Activated CD4-positive, alpha-beta memory T cell treated with anti-CD3 and anti-CD28 coated beads, Interleukin-2, amount 10 ng/mL, durations not matched to agents 7 days and 5 days (primary cell): ENCODE data around the gene CPSF4. TPM values are rescaled to one million over a fixed set of nuclear protein-coding genes. Genes with fewer than 3 reads are reported as not detected.

Experiments
- CTCF ChIA-PET: fragments of 350-600 bp; sonication (Branson Sonifier 250); formaldehyde crosslinking; loops from one replicate; lab custom pipeline; 2021; ENCODE audit warnings: antibody characterized with exemption, inconsistent platforms; lab: Charles Lee
- POLR2A ChIA-PET: fragments of 350-600 bp; sonication (Branson Sonifier 250); formaldehyde crosslinking; loops from one replicate; lab custom pipeline; 2021; ENCODE audit warnings: antibody characterized with exemption; lab: Charles Lee
- DNase-seq: peaks from one replicate; pipeline ENCODE4 v3.0.0-alpha.2; 2020
- H3K27ac Mint-ChIP-seq: one replicate; pipeline ENCODE4 v1.8.0; 2021; ENCODE audit warnings: mild to moderate bottlenecking, mixed read lengths
- H3K27me3 Mint-ChIP-seq: one replicate; pipeline ENCODE4 v1.8.0; 2021; ENCODE audit warnings: mixed read lengths
- H3K36me3 Mint-ChIP-seq: one replicate; pipeline ENCODE4 v1.8.0; 2021; ENCODE audit warnings: low read depth, mixed read lengths
- H3K4me1 Mint-ChIP-seq: one replicate; pipeline ENCODE4 v1.8.0; 2021; ENCODE audit warnings: mixed read lengths
- H3K4me3 Mint-ChIP-seq: one replicate; pipeline ENCODE4 v1.8.0; 2021; ENCODE audit warnings: mild to moderate bottlenecking, mixed read lengths
- H3K9me3 Mint-ChIP-seq: one replicate; pipeline ENCODE4 v1.8.0; 2021; ENCODE audit warnings: mixed read lengths
- total RNA-seq, 2 experiments: library from RNA; stranded (reverse); gene quantifications; one replicate each; pipeline ENCODE4 v1.2.3, GENCODE V29; 2021

The CPSF4 gene
- total RNA-seq, 2 experiments from 2014 or later: 64.1 to 66.2 TPM

GRCh38 chr7:99478464-99479440, 40.0 kb downstream of the CPSF4 start:
- CTCF ChIA-PET: no interaction called here
- POLR2A ChIA-PET: interaction anchor here (0.8 to 2.0 kb wide), 3 partner anchors 13 to 79 kb away, joined by 3 to 7 read pairs (median 4); partner anchors contain the start of genes ATP5MF and ZNF655
- Mint-ChIP-seq H3K27ac (peak overlapping the region; percentile 79), H3K9me3 (no peaks in the 10 kb centered on the region), H3K36me3 (peaks cover 59% of the 10 kb centered on the region), H3K4me3 (peak overlapping the region; percentile 40), H3K4me1 (peaks cover 44% of the 10 kb centered on the region), H3K27me3 (no peaks in the 10 kb centered on the region)
- DNase-seq: no peak

GRCh38 chr7:99485094-99485493, 46.4 kb downstream of the CPSF4 start:
- Mint-ChIP-seq H3K9me3 (peaks cover 15% of the 10 kb centered on the region), H3K36me3 (peaks cover 77% of the 10 kb centered on the region), H3K4me3 (no peak overlapping the region), H3K27me3 (no peaks in the 10 kb centered on the region), H3K4me1 (no peaks in the 10 kb centered on the region), H3K27ac (no peak overlapping the region)
- CTCF ChIA-PET: no interaction called here
- no peak for DNase-seq
- POLR2A ChIA-PET: interaction anchor here (1.2 kb wide), 2 partner anchors 9 to 73 kb away, joined by 3 to 4 read pairs; partner anchors contain the start of gene ZNF655

DNA sequence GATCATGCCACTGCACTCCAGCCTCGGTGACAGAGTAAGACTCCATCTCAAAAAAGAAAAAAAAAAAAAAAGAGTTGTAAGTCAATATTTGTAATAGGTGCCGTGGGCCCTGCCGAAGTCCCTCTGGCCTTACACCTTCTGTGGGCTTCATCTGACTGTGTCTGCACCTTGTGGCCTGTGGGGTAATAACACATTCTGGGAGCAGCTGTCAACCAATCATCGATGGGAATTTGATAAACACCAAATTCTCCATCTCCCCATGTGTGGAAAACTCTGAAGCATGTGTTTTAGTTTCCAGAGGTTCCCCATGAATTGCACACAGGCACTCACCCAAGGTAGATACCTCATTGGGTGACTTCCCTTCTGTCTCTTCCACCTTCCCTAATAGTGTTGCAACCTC, 50.5 kb downstream of the CPSF4 start:
- H3K4me3 Mint-ChIP-seq: no peak overlapping the region
- CTCF ChIA-PET: interaction anchor here (0.7 kb wide), 1 partner anchor 29 kb away, joined by 3 read pairs; no protein-coding TSS in a partner anchor

GRCh38 chr7:99490878-99491277, 52.1 kb downstream of the CPSF4 start:
- ChIA-PET CTCF (interaction anchor here (0.6 to 0.7 kb wide), 3 partner anchors 47 to 429 kb away, joined by 3 read pairs; no protein-coding TSS in a partner anchor), POLR2A (interaction anchor here (1.8 to 2.1 kb wide), 3 partner anchors 9 to 67 kb away, joined by 6 to 9 read pairs (median 8); partner anchors contain the start of genes ZKSCAN5, ZNF394 and ZNF655)
- Mint-ChIP-seq H3K9me3 (peaks cover 43% of the 10 kb centered on the region), H3K4me1 (no peaks in the 10 kb centered on the region), H3K27ac (no peak overlapping the region), H3K27me3 (no peaks in the 10 kb centered on the region), H3K36me3 (peaks cover 86% of the 10 kb centered on the region), H3K4me3 (no peak overlapping the region)
- DNase-seq: no peak

More for the DNA sequence above, 50.5 kb downstream of the CPSF4 start:
- Mint-ChIP-seq H3K36me3 (peaks cover 84% of the 10 kb centered on the region), H3K27me3 (no peaks in the 10 kb centered on the region), H3K9me3 (peaks cover 40% of the 10 kb centered on the region), H3K4me1 (no peaks in the 10 kb centered on the region), H3K27ac (no peak overlapping the region)
- no peak for DNase-seq
- POLR2A ChIA-PET: interaction anchor here (1.7 kb wide), 1 partner anchor 16 kb away, joined by 3 read pairs; no protein-coding TSS in a partner anchor

DNA sequence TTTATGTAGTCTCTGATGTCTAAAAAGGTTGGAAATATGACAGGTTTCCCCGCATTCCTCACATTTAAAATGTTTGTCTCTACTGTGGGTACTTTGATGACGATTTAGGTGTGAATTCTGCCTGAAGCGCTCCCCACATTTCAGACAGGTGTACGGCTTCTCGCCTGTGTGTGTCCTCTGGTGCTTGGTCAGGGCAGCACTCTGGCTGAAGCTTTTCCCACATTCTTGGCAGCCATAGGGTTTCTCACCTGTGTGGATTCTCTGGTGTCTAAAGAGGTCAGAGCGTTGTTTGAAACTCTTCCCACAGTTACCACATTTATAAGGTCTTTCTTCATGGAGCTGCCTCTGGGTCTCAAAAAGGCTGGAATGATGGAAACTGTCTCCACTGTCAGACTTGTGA, 55.1 kb downstream of the CPSF4 start:
- peaks cover 39% of the 10 kb centered on the region for H3K9me3 Mint-ChIP-seq
- POLR2A ChIA-PET: interaction anchor here (0.9 to 1.8 kb wide), 3 partner anchors 18 to 64 kb away, joined by 3 to 5 read pairs (median 4); partner anchors contain the start of genes ZNF655 and ZNF789
- H3K36me3 Mint-ChIP-seq: peaks cover 83% of the 10 kb centered on the region
- DNase-seq: no peak
- no peaks in the 10 kb centered on the region for H3K27me3 Mint-ChIP-seq
- no peak overlapping the region for H3K27ac Mint-ChIP-seq
- H3K4me1 Mint-ChIP-seq: peaks cover 13% of the 10 kb centered on the region
- H3K4me3 Mint-ChIP-seq: no peak overlapping the region
- CTCF ChIA-PET: no interaction called here

DNA sequence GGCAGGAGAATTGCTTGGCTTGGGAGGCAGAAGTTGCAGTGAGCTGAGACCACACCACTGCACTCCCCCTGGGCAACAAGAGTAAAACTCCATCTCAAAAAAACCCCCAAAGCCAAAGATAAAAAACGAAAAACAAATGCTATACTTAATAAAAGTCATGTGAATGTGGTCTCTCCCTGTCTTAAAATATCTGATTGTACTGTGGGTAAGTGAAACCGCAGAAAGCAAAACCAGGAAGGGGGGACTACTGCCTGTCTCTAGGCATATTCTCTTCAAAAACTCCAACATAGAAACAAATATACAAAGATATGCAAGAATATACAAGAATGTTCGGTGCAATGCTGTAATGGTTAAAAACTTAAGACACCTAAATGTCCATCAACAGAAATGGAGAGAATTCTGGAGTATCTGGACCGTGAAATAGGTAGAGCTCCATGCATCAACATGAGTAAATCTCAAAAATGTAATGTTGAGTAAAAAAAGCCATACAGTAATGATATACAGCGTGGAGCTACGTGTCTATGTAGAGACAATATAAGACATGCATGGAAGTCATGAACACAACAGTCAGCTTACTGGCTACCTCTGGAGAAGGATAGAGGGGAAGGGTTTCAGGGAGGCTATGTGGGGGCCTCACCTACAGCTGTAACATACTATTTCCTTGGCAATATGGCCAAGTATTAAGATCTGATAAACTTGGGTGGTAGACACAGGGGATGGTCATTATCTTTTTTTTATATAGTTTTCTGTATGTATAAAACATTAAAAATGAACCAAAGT, 59.2 kb downstream of the CPSF4 start:
- CTCF ChIA-PET: interaction anchor here (0.6 to 1.3 kb wide), 3 partner anchors 25 to 452 kb away, joined by 3 to 5 read pairs (median 3); no protein-coding TSS in a partner anchor
- H3K4me3 Mint-ChIP-seq: peak overlapping the region; percentile 92
- POLR2A ChIA-PET: interaction anchor here (0.6 to 4.1 kb wide), 10 partner anchors 8 to 126 kb away, joined by 3 to 24 read pairs (median 4); partner anchors contain the start of genes BUD31, FAM200A, PDAP1 and ZNF655
- peaks cover 70% of the 10 kb centered on the region for H3K36me3 Mint-ChIP-seq
- H3K27ac Mint-ChIP-seq: peak overlapping the region; percentile 69
- H3K4me1 Mint-ChIP-seq: peaks cover 22% of the 10 kb centered on the region
- no peak for DNase-seq
- H3K9me3 Mint-ChIP-seq: peaks cover 18% of the 10 kb centered on the region
- no peaks in the 10 kb centered on the region for H3K27me3 Mint-ChIP-seq

DNA sequence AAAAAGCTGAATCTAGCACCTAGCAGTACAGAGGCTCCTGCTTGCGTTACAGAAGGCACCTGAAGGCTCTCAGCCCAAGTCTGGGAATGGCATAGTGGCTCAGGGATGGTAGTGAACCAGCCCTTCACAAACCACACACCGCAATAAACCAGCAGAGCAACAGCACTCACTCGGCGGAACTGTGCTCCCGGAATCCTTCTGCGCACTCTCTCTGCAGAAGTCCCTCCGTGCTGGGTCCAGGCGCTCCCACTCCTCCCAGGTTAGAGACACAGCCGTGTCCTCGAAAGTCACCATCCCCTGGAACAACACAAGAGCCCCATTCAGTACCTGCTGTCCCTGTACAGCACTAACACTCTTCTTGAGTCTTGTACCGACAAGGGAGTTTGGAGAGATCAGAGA, 59.8 kb downstream of the CPSF4 start:
- H3K4me3 Mint-ChIP-seq: peak overlapping the region; percentile 92
- H3K36me3 Mint-ChIP-seq: peaks cover 64% of the 10 kb centered on the region
- peaks cover 16% of the 10 kb centered on the region for H3K9me3 Mint-ChIP-seq
- H3K27me3 Mint-ChIP-seq: no peaks in the 10 kb centered on the region
- ChIA-PET CTCF (interaction anchor here (1.0 to 1.3 kb wide), 2 partner anchors 25 kb away, joined by 3 to 5 read pairs; no protein-coding TSS in a partner anchor), POLR2A (interaction anchor here (0.9 to 4.1 kb wide), 9 partner anchors 9 to 118 kb away, joined by 3 to 25 read pairs (median 4); partner anchors contain the start of genes FAM200A, ZNF655 and ZSCAN25)
- DNase-seq: no peak
- peak overlapping the region; percentile 98 for H3K27ac Mint-ChIP-seq
- peaks cover 26% of the 10 kb centered on the region for H3K4me1 Mint-ChIP-seq

DNA sequence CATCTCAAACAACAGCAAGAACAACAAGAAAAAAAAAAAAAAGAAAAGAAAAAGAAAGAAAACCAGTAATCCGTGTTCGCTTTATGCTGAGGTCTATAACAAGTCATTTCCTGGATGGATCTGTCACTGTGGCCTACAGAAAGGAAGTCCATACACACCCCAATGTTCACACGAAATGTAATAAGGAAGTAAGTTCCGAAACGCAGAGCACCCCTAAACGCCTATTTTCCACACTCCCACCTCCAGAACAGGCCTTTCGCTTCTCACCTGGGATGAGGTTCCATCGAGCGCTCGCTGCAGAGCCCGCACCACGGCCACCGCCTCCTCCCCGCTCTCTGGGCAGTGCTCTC, 60.6 kb downstream of the CPSF4 start:
- peaks cover 26% of the 10 kb centered on the region for H3K4me1 Mint-ChIP-seq
- peak overlapping the region; percentile 98 for H3K27ac Mint-ChIP-seq
- no peaks in the 10 kb centered on the region for H3K27me3 Mint-ChIP-seq
- ChIA-PET POLR2A (interaction anchor here (0.7 to 4.1 kb wide), 27 partner anchors 9 to 1586 kb away, joined by 3 to 79 read pairs (median 6); partner anchors contain the start of genes ATP5MF, BUD31, CPSF4 and FAM200A), CTCF (interaction anchor here (1.0 to 1.3 kb wide), 2 partner anchors 26 to 58 kb away, joined by 4 to 5 read pairs; no protein-coding TSS in a partner anchor)
- H3K9me3 Mint-ChIP-seq: peaks cover 8% of the 10 kb centered on the region
- DNase-seq: no peak
- H3K36me3 Mint-ChIP-seq: peaks cover 56% of the 10 kb centered on the region
- peak overlapping the region; percentile 92 for H3K4me3 Mint-ChIP-seq

DNA sequence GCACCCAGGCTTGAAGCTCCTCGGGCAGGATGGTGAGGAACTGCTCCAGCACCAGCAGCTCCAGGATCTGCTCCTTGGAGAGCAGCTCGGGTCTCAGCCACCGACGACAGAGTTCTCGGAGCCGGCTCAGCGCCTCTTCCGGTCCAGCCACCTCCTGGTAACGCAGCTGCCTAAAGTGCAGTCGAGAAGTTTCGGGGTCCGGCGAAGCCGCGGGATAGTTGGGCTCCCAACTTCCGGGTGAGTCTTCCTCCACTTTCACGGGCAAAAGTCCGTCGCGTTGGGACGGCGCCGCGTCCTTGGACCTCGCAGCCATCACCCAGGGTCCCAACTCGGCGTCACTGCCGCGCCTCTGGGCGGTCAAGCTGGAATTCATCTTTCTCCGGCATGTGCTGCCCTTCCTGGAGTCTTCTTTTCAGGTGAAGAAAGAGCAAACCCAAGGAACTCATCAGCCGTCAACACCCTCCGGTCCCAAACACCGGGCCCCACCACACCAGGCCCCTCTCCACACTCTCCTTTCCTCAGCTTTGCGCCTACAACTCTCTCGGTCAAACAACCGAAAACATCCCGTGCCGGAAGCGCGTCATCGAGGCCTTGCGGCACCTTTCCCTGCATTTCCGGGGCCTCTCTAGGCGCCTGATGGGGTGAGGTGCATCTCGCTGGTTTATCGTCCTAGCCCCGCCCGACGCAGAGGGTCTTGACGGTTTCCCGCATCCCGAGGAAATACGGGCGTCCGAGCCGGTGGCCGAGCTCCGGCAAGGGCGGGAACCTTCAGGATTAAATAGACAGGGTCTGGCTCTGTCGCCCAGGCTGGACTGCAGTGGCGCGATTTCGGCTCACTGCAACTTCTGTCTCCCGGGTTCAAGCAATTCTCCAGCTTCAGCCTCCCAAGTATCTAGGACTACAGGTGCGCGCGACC, 61.2 kb downstream of the CPSF4 start, which contains the start of gene ZNF394:
Gene ZNF394, minus strand, starts transcription at position 561 of the 916 bp plus-strand sequence. Its CDS starts 188 bp downstream, at position 373.
- ChIA-PET POLR2A (interaction anchor here (0.6 to 4.1 kb wide), 32 partner anchors 9 to 1585 kb away, joined by 3 to 79 read pairs (median 5); partner anchors contain the start of genes ATP5MF, BUD31, CPSF4 and FAM200A), CTCF (interaction anchor here (0.6 to 1.9 kb wide), 3 partner anchors 8 to 57 kb away, joined by 4 to 7 read pairs (median 6); no protein-coding TSS in a partner anchor)
- Mint-ChIP-seq H3K9me3 (peaks cover 6% of the 10 kb centered on the region), H3K36me3 (peaks cover 50% of the 10 kb centered on the region), H3K4me1 (peaks cover 26% of the 10 kb centered on the region), H3K27me3 (no peaks in the 10 kb centered on the region), H3K27ac (peak within 1 kb of the TSS; percentile 98), H3K4me3 (peak within 1 kb of the TSS; percentile 92)
- peak; percentile 92 for DNase-seq

GRCh38 chr7:99500637-99501009, 61.9 kb downstream of the CPSF4 start:
- no peak for DNase-seq
- Mint-ChIP-seq H3K4me3 (peak overlapping the region; percentile 92), H3K4me1 (peaks cover 29% of the 10 kb centered on the region), H3K36me3 (peaks cover 44% of the 10 kb centered on the region), H3K27me3 (no peaks in the 10 kb centered on the region), H3K27ac (peak overlapping the region; percentile 98), H3K9me3 (peaks cover 6% of the 10 kb centered on the region)
- POLR2A ChIA-PET: interaction anchor here (0.6 to 4.1 kb wide), 24 partner anchors 11 to 1584 kb away, joined by 3 to 79 read pairs (median 6); partner anchors contain the start of genes ATP5MF, BUD31, CPSF4 and FAM200A
- CTCF ChIA-PET: interaction anchor here (1.9 kb wide), 1 partner anchor 29 kb away, joined by 7 read pairs; no protein-coding TSS in a partner anchor
